Lower leg skin (tissue), 3 donors: ENCODE data around the gene GADD45G.

Source experiments
- POLR2A ChIP-seq, 2 donors: fragments of 450-650 bp; IDR thresholded peaks; one replicate each; pipeline ENCODE4 v1.6.1; 2016 to 2017; ENCODE audit warnings: antibody characterized with exemption in 2 of 2, mild to moderate bottlenecking in 1 of 2, moderate library complexity in 1 of 2
- TF ChIP-seq, protein P1 (sequence below), 3 donors: fragments of 450-650 bp; IDR thresholded peaks; one replicate each; pipeline ENCODE4 v1.5.1; 2016; ENCODE audit warnings: antibody characterized with exemption in 3 of 3, mild to moderate bottlenecking in 3 of 3, moderate library complexity in 2 of 3

DNA sequence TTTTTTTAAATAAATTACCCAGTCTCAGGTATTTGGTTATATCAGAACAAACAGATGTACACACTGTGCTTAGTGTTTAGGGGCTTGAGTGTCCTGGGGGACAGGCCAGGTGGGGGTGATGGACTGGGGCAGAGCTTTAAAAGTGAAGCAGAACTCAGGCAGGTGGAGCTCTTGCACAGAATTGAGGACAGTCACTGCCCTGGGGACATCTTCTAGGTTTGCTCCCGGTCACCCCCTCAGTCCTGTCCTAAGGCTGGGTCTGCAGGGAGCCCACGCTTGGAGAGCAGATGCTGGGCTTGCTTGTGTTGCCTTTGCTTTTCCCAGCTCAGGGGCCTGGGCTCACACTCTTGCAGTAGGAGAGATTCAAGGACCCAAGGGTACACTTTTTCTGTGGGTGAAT lies 10.8 kb downstream of the GADD45G start:
- TF ChIP-seq, protein P1, sequence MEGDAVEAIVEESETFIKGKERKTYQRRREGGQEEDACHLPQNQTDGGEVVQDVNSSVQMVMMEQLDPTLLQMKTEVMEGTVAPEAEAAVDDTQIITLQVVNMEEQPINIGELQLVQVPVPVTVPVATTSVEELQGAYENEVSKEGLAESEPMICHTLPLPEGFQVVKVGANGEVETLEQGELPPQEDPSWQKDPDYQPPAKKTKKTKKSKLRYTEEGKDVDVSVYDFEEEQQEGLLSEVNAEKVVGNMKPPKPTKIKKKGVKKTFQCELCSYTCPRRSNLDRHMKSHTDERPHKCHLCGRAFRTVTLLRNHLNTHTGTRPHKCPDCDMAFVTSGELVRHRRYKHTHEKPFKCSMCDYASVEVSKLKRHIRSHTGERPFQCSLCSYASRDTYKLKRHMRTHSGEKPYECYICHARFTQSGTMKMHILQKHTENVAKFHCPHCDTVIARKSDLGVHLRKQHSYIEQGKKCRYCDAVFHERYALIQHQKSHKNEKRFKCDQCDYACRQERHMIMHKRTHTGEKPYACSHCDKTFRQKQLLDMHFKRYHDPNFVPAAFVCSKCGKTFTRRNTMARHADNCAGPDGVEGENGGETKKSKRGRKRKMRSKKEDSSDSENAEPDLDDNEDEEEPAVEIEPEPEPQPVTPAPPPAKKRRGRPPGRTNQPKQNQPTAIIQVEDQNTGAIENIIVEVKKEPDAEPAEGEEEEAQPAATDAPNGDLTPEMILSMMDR (IDR thresholded peaks at IDR 0.05), result no peak
- no peak for TF ChIP-seq POLR2A (IDR thresholded peaks at IDR 0.05)
